Hepatocyte (in vitro differentiated cells): ENCODE results near the gene POU4F1. TPM values are rescaled to one million over a fixed set of nuclear protein-coding genes. Genes with fewer than 3 reads are reported as not detected.

ENCODE experiments used
- DNase-seq: peaks from one replicate; pipeline ENCODE4 v3.0.0-alpha.2; 2016; ENCODE audit warnings: low spot score
- H2AFZ ChIP-seq: fragments of 200-600 bp; sonication (generic); 2 replicates; pipeline ENCODE4 v1.6.0; 2016; ENCODE audit warnings: antibody characterized with exemption, mild to moderate bottlenecking
- H3K27ac ChIP-seq: fragments of 200-600 bp; sonication (generic); 2 replicates; pipeline ENCODE4 v1.5.1; 2016; ENCODE audit warnings: mild to moderate bottlenecking
- H3K27me3 ChIP-seq: fragments of 200-600 bp; sonication (generic); 2 replicates; pipeline ENCODE4 v1.6.1; 2016
- H3K36me3 ChIP-seq: fragments of 200-600 bp; sonication (generic); replicated peaks from 2 replicates; pipeline ENCODE4 v1.5.1; 2016; ENCODE audit warnings: low read depth; ENCODE audit not compliant: insufficient read depth
- H3K4me1 ChIP-seq: fragments of 200-600 bp; sonication (generic); 2 replicates; pipeline ENCODE4 v1.5.1; 2016; ENCODE audit warnings: mild to moderate bottlenecking, moderate library complexity; ENCODE audit not compliant: insufficient read depth
- H3K4me2 ChIP-seq: fragments of 200-600 bp; sonication (generic); 2 replicates; pipeline ENCODE4 v1.6.0; 2016
- H3K4me3 ChIP-seq: fragments of 200-600 bp; sonication (generic); 2 replicates; pipeline ENCODE4 v1.5.1; 2016; ENCODE audit warnings: mild to moderate bottlenecking
- H3K79me2 ChIP-seq: fragments of 200-600 bp; sonication (generic); 2 replicates; pipeline ENCODE4 v1.6.0; 2017; ENCODE audit warnings: mild to moderate bottlenecking
- H3K9me2 ChIP-seq: fragments of 200-600 bp; sonication (generic); replicated peaks from 2 replicates; pipeline ENCODE4 v1.6.0; 2017; ENCODE audit warnings: mild to moderate bottlenecking; ENCODE audit not compliant: insufficient read depth
- H3K9me3 ChIP-seq: fragments of 200-600 bp; sonication (generic); 2 replicates; pipeline ENCODE4 v1.5.1; 2016; ENCODE audit warnings: low read depth, mild to moderate bottlenecking
- H4K20me1 ChIP-seq: fragments of 200-600 bp; sonication (generic); 2 replicates; pipeline ENCODE4 v1.6.0; 2016; ENCODE audit warnings: mild to moderate bottlenecking; ENCODE audit not compliant: insufficient read depth, poor library complexity, severe bottlenecking
- EZH2 ChIP-seq: fragments of 200-600 bp; sonication (generic); IDR thresholded peaks from 2 replicates; pipeline ENCODE4 v1.6.1; 2016; ENCODE audit warnings: antibody characterized with exemption, mild to moderate bottlenecking, borderline replicate concordance
- EZH2phosphoT487 ChIP-seq: fragments of 200-600 bp; sonication (generic); IDR thresholded peaks from one replicate; pipeline ENCODE4 v1.6.1; 2018; ENCODE audit warnings: antibody characterized with exemption, mild to moderate bottlenecking, low read depth, moderate library complexity; ENCODE audit not compliant: unreplicated experiment, severe bottlenecking
- whole genome bisulfite sequencing: methylation state at CpG from one replicate; pipeline ENCODE4 v1.1.6; 2016; ENCODE audit warnings: low lambda C conversion rate; ENCODE audit errors: missing lambda C conversion rate; 5-methylcytosine and 5-hydroxymethylcytosine counted together
- polyA plus RNA-seq: library from polyadenylated mRNA; unstranded; fragments of >200 nt; fragmentation: Nextera tagmentation; extraction: Ambion mirVana; gene quantifications from 2 replicates; pipeline ENCODE4 v1.2.1, GENCODE V29; 2016
- total RNA-seq: library from RNA; depleted of rRNA; stranded (reverse); fragments of >200 nt; gene quantifications from 2 replicates; pipeline ENCODE4 v1.2.3, GENCODE V29; 2014
- TF ChIP-seq, protein P1 (sequence below): fragments of 200-600 bp; sonication (generic); IDR thresholded peaks from 2 replicates; pipeline ENCODE4 v1.5.1; 2016; ENCODE audit warnings: antibody characterized with exemption, mild to moderate bottlenecking; ENCODE audit not compliant: poor library complexity

Gene POU4F1
- total and polyA plus RNA-seq, 2 experiments from 2014 or later, result 0.16 to 0.17 TPM

DNA sequence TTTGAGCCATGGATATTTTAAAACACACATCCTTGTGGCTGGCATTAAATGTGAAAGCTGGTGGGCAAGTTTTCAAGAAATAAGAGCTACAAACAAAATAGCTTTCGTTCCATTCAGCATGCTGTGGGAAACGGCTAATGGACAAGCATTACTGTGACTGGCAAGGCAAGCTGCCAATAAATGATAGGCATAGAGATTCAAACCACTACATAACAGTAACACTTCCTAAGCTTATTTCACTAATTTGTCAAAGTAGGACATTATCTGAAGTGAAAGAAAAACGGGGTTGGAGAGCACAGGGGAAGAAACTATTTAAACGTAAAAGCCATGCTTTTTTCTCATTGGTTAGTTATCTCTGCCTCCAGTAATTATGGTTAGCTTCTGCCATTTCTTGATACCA is 29.6 kb upstream of the POU4F1 start:
- Histone ChIP-seq H3K9me3 (no peaks in the 10 kb centered on the region), H3K4me2 (no peak overlapping the region), H3K9me2 (no peaks in the 10 kb centered on the region), H3K4me3 (no peak overlapping the region), H3K79me2 (peaks cover 2% of the 10 kb centered on the region), H3K27me3 (no peaks in the 10 kb centered on the region), H4K20me1 (no peaks in the 10 kb centered on the region), H3K36me3 (no peaks in the 10 kb centered on the region), H2AFZ (no peak overlapping the region), H3K4me1 (no peaks in the 10 kb centered on the region), H3K27ac (no peak overlapping the region)
- no peak for TF ChIP-seq EZH2
- no peak for TF ChIP-seq EZH2phosphoT487
- TF ChIP-seq, protein P1, sequence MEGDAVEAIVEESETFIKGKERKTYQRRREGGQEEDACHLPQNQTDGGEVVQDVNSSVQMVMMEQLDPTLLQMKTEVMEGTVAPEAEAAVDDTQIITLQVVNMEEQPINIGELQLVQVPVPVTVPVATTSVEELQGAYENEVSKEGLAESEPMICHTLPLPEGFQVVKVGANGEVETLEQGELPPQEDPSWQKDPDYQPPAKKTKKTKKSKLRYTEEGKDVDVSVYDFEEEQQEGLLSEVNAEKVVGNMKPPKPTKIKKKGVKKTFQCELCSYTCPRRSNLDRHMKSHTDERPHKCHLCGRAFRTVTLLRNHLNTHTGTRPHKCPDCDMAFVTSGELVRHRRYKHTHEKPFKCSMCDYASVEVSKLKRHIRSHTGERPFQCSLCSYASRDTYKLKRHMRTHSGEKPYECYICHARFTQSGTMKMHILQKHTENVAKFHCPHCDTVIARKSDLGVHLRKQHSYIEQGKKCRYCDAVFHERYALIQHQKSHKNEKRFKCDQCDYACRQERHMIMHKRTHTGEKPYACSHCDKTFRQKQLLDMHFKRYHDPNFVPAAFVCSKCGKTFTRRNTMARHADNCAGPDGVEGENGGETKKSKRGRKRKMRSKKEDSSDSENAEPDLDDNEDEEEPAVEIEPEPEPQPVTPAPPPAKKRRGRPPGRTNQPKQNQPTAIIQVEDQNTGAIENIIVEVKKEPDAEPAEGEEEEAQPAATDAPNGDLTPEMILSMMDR, result no peak
- DNase-seq, result no peak
- WGBS, result 88% methylated on average over 4 of the region's 4 CpGs

GRCh38 chr13:78631077-78631476 is 27.7 kb upstream of the POU4F1 start:
- 59% methylated on average over 1 of the region's 1 CpG for WGBS
- H3K27me3 ChIP-seq, result no peaks in the 10 kb centered on the region

GRCh38 chr13:78630511-78630910 is 27.2 kb upstream of the POU4F1 start:
- DNase-seq, result no peak
- Histone ChIP-seq H4K20me1 (no peaks in the 10 kb centered on the region), H3K9me2 (no peaks in the 10 kb centered on the region), H3K9me3 (no peaks in the 10 kb centered on the region), H3K4me2 (no peak overlapping the region), H3K4me3 (no peak overlapping the region), H3K27ac (no peak overlapping the region), H2AFZ (no peak overlapping the region), H3K36me3 (no peaks in the 10 kb centered on the region), H3K27me3 (no peaks in the 10 kb centered on the region), H3K4me1 (no peaks in the 10 kb centered on the region), H3K79me2 (peaks cover 2% of the 10 kb centered on the region)
- 88% methylated on average over 1 of the region's 1 CpG for WGBS
- TF ChIP-seq, protein P1, result no peak
- TF ChIP-seq EZH2, result no peak
- no peak for TF ChIP-seq EZH2phosphoT487

More at GRCh38 chr13:78631077-78631476, 27.7 kb upstream of the POU4F1 start:
- peak; percentile 19 for DNase-seq
- H3K27ac ChIP-seq, result no peak overlapping the region
- H3K79me2 ChIP-seq, result peaks cover 2% of the 10 kb centered on the region
- no peaks in the 10 kb centered on the region for H3K36me3 ChIP-seq
- no peaks in the 10 kb centered on the region for H4K20me1 ChIP-seq
- no peak overlapping the region for H3K4me2 ChIP-seq
- no peaks in the 10 kb centered on the region for H3K9me2 ChIP-seq
- no peaks in the 10 kb centered on the region for H3K9me3 ChIP-seq
- H3K4me3 ChIP-seq, result no peak overlapping the region
- no peak overlapping the region for H2AFZ ChIP-seq
- TF ChIP-seq, protein P1, result no peak
- TF ChIP-seq EZH2phosphoT487 (no peak), EZH2 (no peak)
- no peaks in the 10 kb centered on the region for H3K4me1 ChIP-seq

- H3K9me2 ChIP-seq, result no peaks in the 10 kb centered on the region
- H3K9me3 ChIP-seq, result no peaks in the 10 kb centered on the region
- no peak for DNase-seq
- 76% methylated on average over 2 of the region's 2 CpGs for WGBS
- H2AFZ ChIP-seq, result no peak overlapping the region
- H3K36me3 ChIP-seq, result no peaks in the 10 kb centered on the region
- H3K4me3 ChIP-seq, result no peak overlapping the region
- peaks cover 4% of the 10 kb centered on the region for H3K79me2 ChIP-seq
- H3K4me1 ChIP-seq, result no peaks in the 10 kb centered on the region
- H4K20me1 ChIP-seq, result no peaks in the 10 kb centered on the region
- no peaks in the 10 kb centered on the region for H3K27me3 ChIP-seq
- H3K4me2 ChIP-seq, result no peak overlapping the region
- TF ChIP-seq EZH2 (no peak), EZH2phosphoT487 (no peak)
- TF ChIP-seq, protein P1, result no peak
- H3K27ac ChIP-seq, result no peak overlapping the region
Observed at GRCh38 chr13:78625384-78625783, 22.0 kb upstream of the POU4F1 start.
